ENCODE results near the gene SPATA6.
A peak's percentile ranks its signal among the peaks of the same experiment; 100 is the strongest.

GRCh38 chr1:48469616-48470480 is 2.2 kb downstream of the SPATA6 start:
- TF ChIP-seq CTCF (IDR thresholded peaks at IDR 0.05) (no peak), EP300 (IDR thresholded peaks at IDR 0.05) (peak; percentile 54 to 83), POLR2A (IDR thresholded peaks at IDR 0.05) (peak in 1 of 2 donors; percentile 33)
